ENCODE data around the gene RAB44.

Gene RAB44

GRCh38 chr6:36670271-36670670 lies 27.4 kb upstream of the RAB44 start:
- no peak for DNase-seq

GRCh38 chr6:36671687-36672375 lies 25.8 kb upstream of the RAB44 start:
- DNase-seq: no peak

GRCh38 chr6:36673882-36674281 lies 23.7 kb upstream of the RAB44 start:
- no peak for DNase-seq

- no peak for DNase-seq
Observed at GRCh38 chr6:36674942-36675341, 22.7 kb upstream of the RAB44 start.

- no peak for DNase-seq
Observed at GRCh38 chr6:36676141-36677058, 21.2 kb upstream of the RAB44 start.

- no peak for DNase-seq
Observed at GRCh38 chr6:36677059-36677749, 20.4 kb upstream of the RAB44 start.

GRCh38 chr6:36677753-36678487 lies 19.7 kb upstream of the RAB44 start:
- no peak for DNase-seq

GRCh38 chr6:36678488-36679042 lies 19.1 kb upstream of the RAB44 start, which contains the start of gene CDKN1A:
Gene CDKN1A (plus strand): TSS chr6:36678714. CDS start chr6:36684102, 5,388 bp downstream.
- DNase-seq: peak; percentile 67

- DNase-seq: no peak
Observed at GRCh38 chr6:36679043-36679833, 18.4 kb upstream of the RAB44 start.

GRCh38 chr6:36682328-36683144 lies 15.1 kb upstream of the RAB44 start:
- peak; percentile 92 for DNase-seq

- no peak for DNase-seq
Observed at GRCh38 chr6:36683145-36683655, 14.4 kb upstream of the RAB44 start.

GRCh38 chr6:36683656-36684446 lies 13.8 kb upstream of the RAB44 start:
- DNase-seq: no peak

- no peak for DNase-seq
Observed at GRCh38 chr6:36684447-36684812, 13.2 kb upstream of the RAB44 start.

GRCh38 chr6:36685166-36685924 lies 12.3 kb upstream of the RAB44 start:
- no peak for DNase-seq

- DNase-seq: no peak
Observed at GRCh38 chr6:36685926-36686667, 11.5 kb upstream of the RAB44 start.

- no peak for DNase-seq
Observed at GRCh38 chr6:36686668-36687513, 10.7 kb upstream of the RAB44 start.

All from NCI-H2029 treated with DMSO at 0.1 percent for 48 hours (cell line).